Right lobe of liver (tissue), 6 donors: ENCODE results near the gene GREB1. TPM values are rescaled to one million over a fixed set of nuclear protein-coding genes. Genes with fewer than 3 reads are reported as not detected.

ENCODE experiments used
- ATAC-seq, 4 donors: fragments of 200-7000 bp; cut with Tn5 transposase; one replicate each; pipeline ENCODE4 v1.9.1; 2020; ENCODE audit warnings: mild to moderate bottlenecking in 4 of 4, moderate library complexity in 4 of 4
- DNase-seq, 3 donors: peaks; one replicate each; pipeline ENCODE4 v3.0.0-alpha.2; 2020
- H3K27ac ChIP-seq, 3 donors: fragments of 200-600 bp; one replicate each; pipeline ENCODE4 v1.8.0; 2022
- H3K27me3 ChIP-seq, 2 donors: fragments of 200-600 bp; one replicate each; pipeline ENCODE4 v1.8.0; 2022
- H3K36me3 ChIP-seq, 4 donors: fragments of 200-600 bp; sonication (generic) in 1 of 4; one replicate each; pipeline versions ENCODE4 v1.5.1 to v1.8.0; 2017 to 2022; ENCODE audit warnings: control low read depth in 1 of 4
- H3K4me1 ChIP-seq, 4 donors: fragments of 200-600 bp; sonication (generic) in 1 of 4; one replicate each; pipeline versions ENCODE4 v1.5.1 to v1.8.0; 2017 to 2022; ENCODE audit warnings: control low read depth in 1 of 4
- H3K4me3 ChIP-seq, 3 donors: fragments of 200-600 bp; one replicate each; pipeline ENCODE4 v1.8.0; 2022
- H3K9me3 ChIP-seq, 4 donors: fragments of 200-600 bp; sonication (generic) in 1 of 4; one replicate each; pipeline versions ENCODE4 v1.5.1 to v1.8.0; 2017 to 2022; ENCODE audit warnings: control low read depth in 1 of 4
- CTCF ChIP-seq, 4 donors: fragments of 200-600 bp in 3 of 4; fragments of 450-650 bp in 1 of 4; IDR thresholded peaks; one replicate each; pipeline versions ENCODE4 v1.5.1 to v1.8.0; 2016 to 2022; ENCODE audit warnings: antibody characterized with exemption in 4 of 4, mild to moderate bottlenecking in 2 of 4
- POLR2A ChIP-seq: fragments of 450-650 bp; IDR thresholded peaks from one replicate; pipeline ENCODE4 v1.6.1; 2017; ENCODE audit warnings: antibody characterized with exemption, mild to moderate bottlenecking
- WGBS: methylation state at CpG from one replicate; pipeline ENCODE4 v1.1.6; 2018; ENCODE audit warnings: low coverage, low lambda C conversion rate; ENCODE audit not compliant: insufficient coverage; ENCODE audit errors: missing lambda C conversion rate; 5-methylcytosine and 5-hydroxymethylcytosine counted together
- intact Hi-C, 2 donors: fragments of 100-400 bp; cut with DNase I; formaldehyde crosslinking; loops; one replicate each; pipeline versions ENCODE4 v1.11.2 to v1.14.1; 2022
- microRNA-seq, 2 donors: library from miRNA; unstranded; fragments of <30 nt; microRNA quantifications; one replicate each; pipeline ENCODE4, GENCODE V29; 2019 to 2020
- small RNA-seq, 2 experiments: library from RNA; depleted of rRNA; stranded (forward); fragments of <200 nt; gene quantifications; one replicate each; pipeline ENCODE3, GENCODE V24; 2016
- total RNA-seq, 6 experiments: library from RNA; depleted of rRNA in 2 of 6; stranded (reverse); fragments of >200 nt in 2 of 6; fragmentation: NEBNext Ultra II Directional in 3 of 6; extraction: Animal tissue kit (Norgen Biotek cat#: 25700) in 3 of 6; gene quantifications; one replicate each; pipeline versions ENCODE4 v1.1.0 to v1.2.4, GENCODE V29; 2016 to 2023
- donor health status: DM: no; HTN: yes; CAD: no.
- donor health status: DM: no; HTN: no; CAD: no.
- donor health status: DM: no; HTN: no; CAD: no.
- donor health status: DM: no; HTN: yes; CAD: no.
- donor health status: DM: no; HTN: yes; CAD: no.

The GREB1 gene
- total RNA-seq, 6 experiments from 2014 or later, result 1.6 to 19.5 (median 6.5) TPM

- peak; percentile 74 to 79 (median 76) for ATAC-seq
- peak; percentile 76 to 83 (median 79) for DNase-seq
- H3K4me1 ChIP-seq, result peaks cover 0 to 3% (median 1%) of the 10 kb centered on the region in 4 donors
- H3K9me3 ChIP-seq, result no peaks in the 10 kb centered on the region
- 8% methylated on average over 21 of the region's 23 CpGs for WGBS
- no peak overlapping the region for H3K27ac ChIP-seq
- no peak overlapping the region for H3K4me3 ChIP-seq
- no peaks in the 10 kb centered on the region for H3K27me3 ChIP-seq
- intact Hi-C loops, result loop anchor here (5.0 kb wide), 1 partner anchor 99 kb away; no protein-coding TSS in a partner anchor
- peak; percentile 82 to 94 (median 92) for TF ChIP-seq CTCF (IDR thresholded peaks at IDR 0.05)
- no peak for TF ChIP-seq POLR2A
- H3K36me3 ChIP-seq, result no peaks in the 10 kb centered on the region
Measured at GRCh38 chr2:11688222-11689069, 154.6 kb downstream of the GREB1 start.

GRCh38 chr2:11691076-11691660 is 157.3 kb downstream of the GREB1 start:
- DNase-seq (no peak), ATAC-seq (no peak)
- Histone ChIP-seq H3K36me3 (no peaks in the 10 kb centered on the region), H3K4me3 (no peak overlapping the region), H3K27ac (no peak overlapping the region), H3K4me1 (peaks cover 0 to 8% (median 3%) of the 10 kb centered on the region in 4 donors), H3K9me3 (no peaks in the 10 kb centered on the region), H3K27me3 (no peaks in the 10 kb centered on the region)
- TF ChIP-seq CTCF (IDR thresholded peaks at IDR 0.05) (no peak), POLR2A (no peak)
- intact Hi-C loops, result no loop called here
- 58% methylated on average over 4 of the region's 5 CpGs for WGBS

Small RNA genes within 50 kb of the gene (microRNA-seq; reads per million reads assigned to microRNA genes)
- gene MIR4429, result 0 reads per million in 2 donors

Small RNA genes within 50 kb of the gene (small RNA-seq; reads per million reads assigned to genes)
- gene MIR4429 (0 reads per million in 2 experiments), gene RN7SL674P (0.39 to 1.7 reads per million in 2 experiments), gene RNA5SP84 (0 reads per million in 2 experiments), gene RNU2-13P (0 reads per million in 2 experiments)

Other genes with a start within 250 kb of the GREB1 start
- 10 to 100 TPM; 11.6 to 23.9 (median 19.8) TPM for gene ROCK2, start 189.4 kb upstream of the GREB1 start, total RNA-seq
- 1 to 10 TPM; 4.4 to 9.9 (median 5.8) TPM for gene E2F6, start 67.9 kb upstream of the GREB1 start, total RNA-seq
- gene NTSR2, start 136.2 kb downstream of the GREB1 start, total RNA-seq, result not detected
- 10 to 100 TPM; 17.3 to 58.7 (median 29.1) TPM for gene LPIN1, start 212.6 kb downstream of the GREB1 start, total RNA-seq